DMS114 treated with DMSO at 0.1 percent for 48 hours (cell line): Measurements from ENCODE around the gene TTLL9.
"Not testable (repeated sequence)": the region's sequence is repeated elsewhere in the genome, so short reads cannot be mapped to it uniquely, and the experiment has no call there.

Experiments used
- DNase-seq: peaks from one replicate; lab custom pipeline; 2025; ENCODE audit not compliant: unreplicated experiment; lab: John Stamatoyannopoulos, UW

The TTLL9 gene

GRCh38 chr20:31916708-31917107 lies 46.3 kb downstream of the TTLL9 start:
- no peak for DNase-seq

GRCh38 chr20:31917962-31918412 lies 47.6 kb downstream of the TTLL9 start:
- not testable (repeated sequence) for DNase-seq

GRCh38 chr20:31918466-31919105 lies 48.2 kb downstream of the TTLL9 start:
- DNase-seq = no peak

- no peak for DNase-seq
These were observed 49.1 kb downstream of the TTLL9 start for GRCh38 chr20:31919410-31920155.

- no peak for DNase-seq
These were observed 49.9 kb downstream of the TTLL9 start for GRCh38 chr20:31920275-31920855.

- DNase-seq = not testable (repeated sequence)
These were observed 51.0 kb downstream of the TTLL9 start for GRCh38 chr20:31921480-31921879.

- no peak for DNase-seq
These were observed 51.7 kb downstream of the TTLL9 start for GRCh38 chr20:31922181-31922580.

- DNase-seq = no peak
These were observed 52.2 kb downstream of the TTLL9 start for GRCh38 chr20:31922588-31922987.

- DNase-seq = no peak
These were observed 53.2 kb downstream of the TTLL9 start for GRCh38 chr20:31923388-31924331.

GRCh38 chr20:31924561-31924960 lies 54.1 kb downstream of the TTLL9 start:
- DNase-seq = no peak

GRCh38 chr20:31925631-31926030 lies 55.2 kb downstream of the TTLL9 start:
- DNase-seq = no peak

- no peak for DNase-seq
These were observed 56.1 kb downstream of the TTLL9 start for GRCh38 chr20:31926493-31926892.

GRCh38 chr20:31927627-31928159 lies 57.3 kb downstream of the TTLL9 start:
- no peak for DNase-seq

- DNase-seq = not testable (repeated sequence)
These were observed 59.2 kb downstream of the TTLL9 start for GRCh38 chr20:31929631-31930030.

GRCh38 chr20:31930779-31931178 lies 60.3 kb downstream of the TTLL9 start:
- no peak for DNase-seq

GRCh38 chr20:31933698-31934097 lies 63.3 kb downstream of the TTLL9 start:
- no peak for DNase-seq

GRCh38 chr20:31934491-31934890 lies 64.1 kb downstream of the TTLL9 start:
- DNase-seq = no peak

- no peak for DNase-seq
These were observed 64.7 kb downstream of the TTLL9 start for GRCh38 chr20:31934968-31935764.

- no peak for DNase-seq
These were observed 66.0 kb downstream of the TTLL9 start for GRCh38 chr20:31936420-31936819.

- DNase-seq = no peak
These were observed 67.4 kb downstream of the TTLL9 start for GRCh38 chr20:31937820-31938219.
